HepG2 (cell line): ENCODE data around the gene CORO7. TPM values are rescaled to one million over a fixed set of nuclear protein-coding genes. Genes with fewer than 3 reads are reported as not detected.

Experiments used
- ATAC-seq: fragments of 200-7000 bp; cut with Tn5 transposase; 3 replicates; pipeline ENCODE4 v1.9.1; 2020; ENCODE audit warnings: mild to moderate bottlenecking, moderate library complexity
- BruUV-seq: library from RNA; stranded (reverse); fragments of 400-500 nt; replicated peaks from 2 replicates; lab custom pipeline; 2021; lab: Mats Ljungman, UMichigan
- CTCF ChIA-PET: fragments of 300-600 bp; formaldehyde crosslinking; extraction: SDS; loops from one replicate; lab custom pipeline; 2021; ENCODE audit warnings: low total read pairs, inconsistent platforms, low intra/inter-chr PET ratio; lab: Yijun Ruan, JAX
- POLR2A ChIA-PET: fragments of 350-600 bp; sonication (Branson Sonifier 250); formaldehyde crosslinking; loops from one replicate; lab custom pipeline; 2020; ENCODE audit warnings: antibody characterized with exemption, inconsistent platforms; lab: Yijun Ruan, JAX
- DNase-seq: peaks from one replicate; pipeline ENCODE4 v3.0.0-alpha.2; 2015; ENCODE audit warnings: low spot score
- FAIRE-seq: peaks from 3 replicates; lab custom pipeline; 2011; peaks lifted over from hg19 to GRCh38; lab: Jason Lieb, UNC
- H2AFZ ChIP-seq: one replicate; pipeline ENCODE4 v1.6.1; 2011; ENCODE audit warnings: low read length, inconsistent platforms
- H3K27ac ChIP-seq: fragments of 300-600 bp; 3 replicates; pipeline ENCODE4 v1.8.0; 2011; ENCODE audit warnings: mixed run types, mild to moderate bottlenecking, mixed read lengths, low read length, inconsistent platforms; ENCODE audit not compliant: insufficient read depth; ENCODE audit errors: extremely low read length
- H3K27me3 ChIP-seq, 2 experiments: fragments of 200-600 bp in 1 of 2; 2 replicates in 1 of 2; 3 replicates in 1 of 2; pipeline versions ENCODE4 v1.6.0 to v1.8.0; 2011; ENCODE audit warnings: low read length in 2 of 2, mild to moderate bottlenecking in 2 of 2, moderate library complexity in 2 of 2, inconsistent platforms in 1 of 2; ENCODE audit not compliant: insufficient read depth in 2 of 2, control insufficient read depth in 1 of 2
- H3K36me3 ChIP-seq, 2 experiments: fragments of 200-600 bp in 1 of 2; replicated peaks in 1 of 2; 2 replicates in 1 of 2; 3 replicates in 1 of 2; pipeline versions ENCODE4 v1.5.1 to v1.8.0; 2011; ENCODE audit warnings: low read length in 2 of 2, inconsistent platforms in 1 of 2; ENCODE audit not compliant: insufficient read depth in 2 of 2, control insufficient read depth in 1 of 2
- H3K4me1 ChIP-seq: 2 replicates; pipeline ENCODE4 v1.5.1; 2012; ENCODE audit warnings: low read length, inconsistent platforms; ENCODE audit not compliant: insufficient read depth
- H3K4me2 ChIP-seq: 2 replicates; pipeline ENCODE4 v1.6.0; 2011; ENCODE audit warnings: low read depth, low read length, inconsistent platforms
- H3K4me3 ChIP-seq, 3 experiments: fragments of 200-600 bp in 1 of 3; sonication (generic), shearing (Covaris generic) in 1 of 3; replicated peaks in 1 of 3; 2 replicates each; pipeline ENCODE4 v1.5.1; 2011 to 2016; ENCODE audit warnings: low read length in 3 of 3, inconsistent platforms in 2 of 3, low read depth in 2 of 3, mild to moderate bottlenecking in 2 of 3, control low read depth in 1 of 3, mixed read lengths in 1 of 3; ENCODE audit not compliant: insufficient read depth in 1 of 3
- H3K79me2 ChIP-seq: one replicate; pipeline ENCODE4 v1.6.1; 2011; ENCODE audit warnings: low read length, inconsistent platforms; ENCODE audit not compliant: insufficient read depth
- H3K9ac ChIP-seq: 2 replicates; pipeline ENCODE4 v1.6.0; 2011; ENCODE audit warnings: mild to moderate bottlenecking, low read depth, low read length, inconsistent platforms; ENCODE audit not compliant: insufficient read depth
- H3K9me3 ChIP-seq: 2 replicates; pipeline ENCODE4 v1.5.1; 2012; ENCODE audit warnings: mild to moderate bottlenecking, low read length
- H4K20me1 ChIP-seq: 2 replicates; pipeline ENCODE4 v1.6.0; 2011; ENCODE audit warnings: inconsistent platforms, mild to moderate bottlenecking, low read length, moderate library complexity; ENCODE audit not compliant: insufficient read depth
- CBFB ChIP-seq: sonication (generic); formaldehyde crosslinking; IDR thresholded peaks from 2 replicates; pipeline ENCODE4 v1.4.0; 2020; ENCODE audit warnings: missing genetic modification reagents
- CCDC6 ChIP-seq: sonication (generic); formaldehyde crosslinking; IDR thresholded peaks from 2 replicates; pipeline ENCODE4 v1.8.1; 2022; ENCODE audit warnings: mild to moderate bottlenecking, missing genetic modification reagents, moderate library complexity
- CERS6 ChIP-seq: sonication (generic); formaldehyde crosslinking; IDR thresholded peaks from 2 replicates; pipeline ENCODE4 v1.5.0; 2020; ENCODE audit warnings: missing genetic modification reagents
- HBP1 ChIP-seq: IDR thresholded peaks from 2 replicates; pipeline ENCODE4 v1.6.1; 2016; ENCODE audit warnings: low read depth, control low read depth
- HDAC1 ChIP-seq: sonication (generic); formaldehyde crosslinking; IDR thresholded peaks from 2 replicates; pipeline ENCODE4 v1.5.1; 2020; ENCODE audit warnings: mild to moderate bottlenecking, missing genetic modification reagents
- IRF2 ChIP-seq: IDR thresholded peaks from 2 replicates; pipeline ENCODE4 v1.6.1; 2018; ENCODE audit warnings: missing genetic modification reagents, missing compliant biosample characterization
- KDM5A ChIP-seq: fragments of 200-600 bp; sonication (generic); IDR thresholded peaks from 2 replicates; pipeline ENCODE4 v1.7.0; 2018; ENCODE audit warnings: antibody characterized with exemption, mild to moderate bottlenecking, low read length, borderline replicate concordance
- NFKBIZ ChIP-seq: IDR thresholded peaks from 2 replicates; pipeline ENCODE4 v1.6.1; 2018; ENCODE audit warnings: missing genetic modification reagents, missing compliant biosample characterization
- PRMT3 ChIP-seq: sonication (generic); formaldehyde crosslinking; IDR thresholded peaks from 2 replicates; pipeline ENCODE4 v1.8.1; 2022; ENCODE audit warnings: low read depth, mild to moderate bottlenecking, moderate library complexity, missing genetic modification reagents, borderline replicate concordance
- ZNF234 ChIP-seq: sonication (generic); formaldehyde crosslinking; conservative IDR thresholded peaks from 2 replicates; pipeline ENCODE4 v1.5.1; 2020; ENCODE audit warnings: mild to moderate bottlenecking, missing genetic modification reagents
- ZNF460 ChIP-seq: sonication (generic); formaldehyde crosslinking; IDR thresholded peaks from 2 replicates; pipeline ENCODE4 v1.5.1; 2020; ENCODE audit warnings: missing genetic modification reagents, mild to moderate bottlenecking, borderline replicate concordance
- WGBS: methylation state at CpG from one replicate; pipeline ENCODE4 v1.1.6; 2017; ENCODE audit warnings: low lambda C conversion rate; 5-methylcytosine and 5-hydroxymethylcytosine counted together
- in situ Hi-C: cut with HindIII; loops from 2 replicates; pipeline ENCODE4 v1.10.0; 2017; ENCODE audit warnings: low pct_unique_long_range_greater_than_20kb; ENCODE audit not compliant: extremely low pct_ligation_motif_present
- intact Hi-C: fragments of 100-400 bp; cut with micrococcal nuclease; formaldehyde crosslinking; loops from one replicate; pipeline ENCODE4 v1.10.0; 2022; ENCODE audit not compliant: unreplicated experiment
- polyA plus RNA-seq, 8 experiments: library from polyadenylated mRNA; depleted of rRNA in 3 of 8; stranded (reverse) in 7 of 8; unstranded in 1 of 8; fragments of >200 nt; fragmentation: Illumina TruSeq in 4 of 8; extraction: Trizol in 4 of 8; gene quantifications; 2 replicates each; pipeline versions ENCODE4 v1.2.1 to v1.2.3, GENCODE V29; 2011 to 2016; ENCODE audit warnings: low read depth in 4 of 8, missing spikeins in 1 of 8, mixed read lengths in 1 of 8; ENCODE audit not compliant: insufficient read depth in 1 of 8
- total RNA-seq, 5 experiments: library from RNA; depleted of rRNA; stranded (reverse); fragments of >200 nt; fragmentation: Illumina TruSeq; extraction: Trizol; gene quantifications; 2 replicates each; pipeline ENCODE4 v1.2.3, GENCODE V29; 2016; ENCODE audit warnings: low read depth in 1 of 5

CORO7 gene
- total and polyA plus RNA-seq, 2 of the 13 experiments (the other 11 are each of a cell fraction or from before 2014, with no cell fraction given), result 9.9 to 14.3 TPM

- ATAC-seq (no peak), FAIRE-seq (no peak), DNase-seq (no peak)
- in situ Hi-C loops, result no loop called here
- Histone ChIP-seq H3K9ac (no peak overlapping the region), H3K9me3 (no peaks in the 10 kb centered on the region), H3K4me2 (no peak overlapping the region), H3K79me2 (peaks cover 14% of the 10 kb centered on the region), H3K27me3 (no peaks in the 10 kb centered on the region; a peak in 1 of 5 replicates), H3K4me3 (no peak overlapping the region), H4K20me1 (no peaks in the 10 kb centered on the region), H3K4me1 (peaks cover 14% of the 10 kb centered on the region), H3K36me3 (peaks cover 4 to 25% of the 10 kb centered on the region in 2 experiments; a peak in 3 of 5 replicates), H2AFZ (no peak overlapping the region), H3K27ac (no peak overlapping the region)
- BruUV-seq, result no TSS peak
- WGBS, result 94% methylated on average over 12 of the region's 16 CpGs
- POLR2A ChIA-PET, result no interaction called here
- intact Hi-C loops, result no loop called here
- CTCF ChIA-PET, result no interaction called here
- TF ChIP-seq PRMT3 (CRISPR knock-in tag) (no peak), NFKBIZ (CRISPR knock-in tag) (no peak), CBFB (CRISPR knock-in tag) (no peak), CERS6 (CRISPR knock-in tag) (no peak), IRF2 (no peak), KDM5A (no peak), CCDC6 (CRISPR knock-in tag) (no peak), HBP1 (CRISPR knock-in tag) (no peak), ZNF234 (CRISPR knock-in tag) (no peak), HDAC1 (no peak), ZNF460 (CRISPR knock-in tag) (no peak)
These were observed 4.7 kb downstream of the CORO7 start for GRCh38 chr16:4411684-4412083.
